Stimulated activated naive CD8-positive, alpha-beta T cell treated with anti-CD3 and anti-CD28 coated beads, Interleukin-15, Interleukin-2, amounts not matched to agents 100 U/mL and 50 U/mL, for 24 hours (primary cell): ENCODE data around the gene SCFD2.
"Not testable (repeated sequence)": the region's sequence is repeated elsewhere in the genome, so short reads cannot be mapped to it uniquely, and the experiment has no call there.

Experiments used
- ATAC-seq: fragments of 150-1000 bp; cut with Tn5 transposase; one replicate; pipeline ENCODE4 v1.10.0; 2021
- DNase-seq: peaks from one replicate; pipeline ENCODE4 v3.0.0; 2021

The SCFD2 gene

DNA sequence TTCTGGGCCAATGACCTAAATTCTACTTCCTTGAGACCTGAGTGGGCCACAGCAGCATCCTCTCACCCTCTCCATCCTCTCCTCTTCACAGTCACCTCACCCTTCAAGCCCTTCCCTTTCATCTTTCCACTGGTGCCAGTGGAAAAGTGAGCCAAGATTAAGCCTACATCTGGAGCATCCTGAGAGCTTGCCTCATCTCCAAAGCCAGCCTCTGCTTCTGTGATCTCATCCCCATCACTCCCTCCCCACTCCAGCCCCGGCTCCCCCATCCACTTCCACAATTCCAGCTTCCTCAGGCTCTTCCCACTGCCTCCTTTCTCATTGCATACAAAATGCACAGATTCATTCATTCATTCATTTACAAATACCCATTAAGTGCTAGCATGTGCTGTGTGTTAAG lies 513.8 kb downstream of the SCFD2 start:
- no peak for ATAC-seq
- no peak for DNase-seq

DNA sequence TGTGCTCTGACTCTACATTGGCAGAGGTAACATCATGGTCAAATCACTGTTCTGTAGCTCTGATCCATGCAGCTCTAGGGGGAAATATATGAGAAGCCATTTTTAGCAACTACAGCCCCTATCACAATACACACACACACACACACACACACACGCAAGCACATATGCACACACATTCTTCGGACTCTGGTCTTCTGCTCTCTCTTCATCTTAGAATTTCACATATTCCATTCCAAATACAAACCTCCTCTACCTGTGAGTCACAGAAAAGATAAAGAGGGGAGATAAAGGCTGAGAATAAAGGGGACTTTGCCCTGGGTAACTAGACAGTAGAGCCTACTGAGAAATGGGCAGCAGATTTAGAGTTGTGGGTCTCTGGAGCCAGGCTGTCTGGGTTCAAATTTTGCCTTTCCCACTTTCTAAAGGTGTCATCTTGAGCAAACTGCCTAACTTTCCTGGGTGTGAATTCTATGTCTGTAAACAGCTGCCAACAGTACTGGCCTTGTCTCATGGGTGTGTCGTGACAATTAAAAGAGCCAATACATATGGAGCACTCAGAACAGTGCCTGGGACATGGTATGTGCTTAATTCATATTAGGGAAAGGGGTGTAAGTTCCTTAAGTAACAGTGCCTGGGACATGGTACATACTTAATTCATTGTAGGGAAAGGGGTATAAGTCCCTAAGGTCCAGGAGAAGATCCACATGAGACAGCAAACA lies 515.3 kb downstream of the SCFD2 start:
- ATAC-seq (no peak), DNase-seq (no peak)

DNA sequence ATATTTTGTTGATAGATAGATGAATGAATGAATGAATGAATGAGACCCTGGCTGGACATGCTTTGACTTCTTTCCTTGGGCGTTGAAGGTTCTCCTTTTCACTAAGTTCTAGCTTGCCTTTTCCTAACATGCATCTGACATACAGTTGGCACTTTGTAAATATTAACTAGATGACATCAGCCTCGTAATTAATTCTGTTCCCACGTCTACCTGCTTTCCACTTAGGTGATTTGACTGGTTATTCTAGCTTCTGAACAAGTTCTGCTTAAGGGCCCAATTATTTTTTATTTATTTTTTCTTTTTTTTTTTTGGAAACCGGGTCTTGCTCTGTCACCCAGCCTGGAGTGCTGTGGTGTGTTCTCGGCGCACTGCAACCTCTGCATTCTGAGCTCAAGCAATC lies 517.6 kb downstream of the SCFD2 start:
- no peak for DNase-seq

DNA sequence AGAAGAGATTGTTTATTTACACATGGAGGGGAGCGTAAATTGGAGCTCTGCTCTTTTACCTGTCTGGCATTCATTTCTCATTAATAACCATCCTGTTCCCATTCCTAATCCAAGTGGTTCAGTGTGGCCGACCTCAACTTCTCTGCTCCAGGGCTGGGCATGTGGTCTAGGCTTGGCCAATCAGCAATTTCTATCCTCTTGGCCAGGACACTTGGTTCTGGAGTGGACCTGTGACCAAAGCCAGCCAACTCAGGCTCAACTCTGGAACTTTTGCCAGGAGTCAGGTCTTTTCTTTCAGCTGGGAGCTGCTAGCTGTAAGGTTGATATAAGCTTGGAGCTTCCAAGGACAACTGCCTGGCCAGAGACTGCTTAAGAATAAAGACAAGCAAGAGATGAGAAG lies 519.4 kb downstream of the SCFD2 start:
- DNase-seq (no peak), ATAC-seq (no peak)

More for the DNA sequence above, 517.6 kb downstream of the SCFD2 start:
- no peak for ATAC-seq

DNA sequence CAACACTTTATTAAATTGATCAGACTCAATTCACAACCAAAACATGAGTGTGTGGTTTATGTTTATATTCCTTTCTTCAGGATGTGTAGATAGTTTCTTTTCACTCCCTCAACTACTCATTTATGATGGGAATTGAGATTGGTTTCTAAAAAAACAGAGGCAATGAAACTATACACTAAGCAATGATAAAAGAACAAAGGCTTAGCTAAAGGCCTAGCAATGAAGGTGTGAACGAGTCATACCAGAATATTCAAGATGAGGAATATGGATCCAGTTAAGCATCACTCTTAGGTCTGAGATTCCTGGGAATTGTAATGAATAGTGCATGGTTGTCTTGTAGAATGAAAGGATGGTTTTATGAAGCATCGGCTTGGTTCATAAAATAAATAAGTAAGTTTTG lies 521.3 kb downstream of the SCFD2 start:
- ATAC-seq: no peak
- no peak for DNase-seq

DNA sequence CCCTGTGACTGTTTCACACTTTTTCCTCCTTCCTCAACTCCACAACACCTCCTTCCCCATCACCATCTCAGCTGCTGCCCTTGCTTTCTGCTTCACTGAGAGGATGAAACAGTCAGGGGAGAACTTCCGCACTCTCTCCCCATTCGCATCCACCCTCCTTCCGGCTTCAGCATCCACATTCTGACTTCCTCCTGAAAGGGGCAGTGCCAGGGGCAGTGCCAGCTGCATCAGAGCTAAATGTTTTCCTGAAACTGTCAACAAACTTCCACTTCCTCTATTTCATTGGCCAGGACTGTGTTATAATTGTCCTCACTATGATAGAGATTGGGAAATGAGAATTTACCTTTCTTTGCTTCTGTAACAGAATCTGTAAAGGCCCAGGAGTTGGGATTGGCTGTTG lies 521.9 kb downstream of the SCFD2 start:
- ATAC-seq (no peak), DNase-seq (no peak)

DNA sequence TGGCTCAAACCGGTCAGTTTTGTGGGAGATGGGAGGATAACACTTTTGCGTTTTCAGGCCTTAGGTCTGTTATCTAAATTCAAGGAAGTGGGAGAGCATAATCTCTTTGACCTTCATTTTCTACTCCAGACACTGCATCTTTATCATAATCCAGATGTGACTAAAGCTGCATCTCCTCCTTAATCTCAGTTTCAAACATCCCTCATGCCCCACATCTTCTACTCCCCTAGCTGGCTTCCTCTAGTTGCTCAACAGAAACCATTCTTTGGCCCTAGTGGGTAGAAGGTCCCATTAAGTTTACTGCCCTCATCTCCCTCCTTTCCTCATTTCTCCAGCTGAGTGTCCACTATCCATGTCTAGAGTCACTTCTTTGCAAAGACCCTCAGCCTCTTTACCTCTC lies 522.5 kb downstream of the SCFD2 start:
- DNase-seq: no peak
- ATAC-seq: no peak

DNA sequence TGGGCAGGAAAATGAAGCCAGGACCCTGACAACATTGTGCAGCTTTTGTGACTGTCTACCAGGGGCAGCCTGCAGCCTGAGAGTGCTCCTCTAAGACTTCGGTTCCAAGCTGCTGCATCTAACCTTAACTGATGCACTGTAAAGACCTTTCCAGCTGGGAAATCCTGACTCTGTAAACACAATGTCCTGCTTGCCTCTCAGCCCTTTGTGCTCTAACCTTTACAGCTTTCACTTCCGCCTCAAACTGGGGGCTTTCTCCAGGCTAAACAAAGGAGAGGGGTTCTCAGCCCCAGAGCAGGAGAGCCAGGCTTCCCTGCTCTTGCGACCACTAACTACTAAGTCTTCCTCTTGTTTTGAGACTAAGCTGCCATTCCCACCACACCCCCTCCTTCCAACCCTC lies 523.1 kb downstream of the SCFD2 start:
- DNase-seq: no peak
- ATAC-seq: no peak

DNA sequence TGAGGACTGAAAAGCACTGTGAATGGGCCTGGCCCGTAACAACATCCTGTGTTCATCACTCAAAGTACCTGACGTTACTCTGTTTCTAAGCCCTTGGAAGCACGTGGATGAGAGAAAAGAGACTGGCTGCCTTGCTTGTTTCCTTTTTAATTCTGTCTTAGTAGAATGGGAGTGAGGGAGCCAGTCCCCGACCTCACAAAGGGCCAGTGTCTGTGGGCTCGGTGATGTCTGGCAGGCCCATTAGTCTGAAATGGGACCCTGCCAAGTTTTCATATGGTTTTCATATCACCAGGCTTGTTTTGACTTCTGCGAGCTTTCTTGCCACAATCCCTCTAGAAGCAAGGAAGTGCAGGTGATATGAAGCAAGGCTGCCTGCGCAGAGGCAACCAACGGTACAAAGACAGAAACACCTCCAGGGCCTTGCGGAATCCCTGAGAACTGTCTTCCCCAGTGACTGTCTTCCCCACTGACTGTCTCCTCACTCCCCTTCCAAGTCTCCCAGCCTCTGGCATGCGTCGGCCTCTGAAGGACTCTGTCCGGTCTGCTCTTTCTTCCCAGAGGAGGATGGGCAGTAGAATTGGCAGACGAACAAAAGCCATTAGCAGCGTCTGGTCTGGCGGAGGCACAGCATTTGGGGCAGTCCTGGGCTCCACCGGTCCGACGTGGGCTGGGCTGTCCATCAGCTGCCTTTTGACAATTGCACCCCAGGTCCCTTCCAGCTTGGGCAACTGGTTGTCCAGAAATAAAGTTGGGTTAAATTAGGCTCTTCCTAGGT lies 524.0 kb downstream of the SCFD2 start:
- no peak for DNase-seq

DNA sequence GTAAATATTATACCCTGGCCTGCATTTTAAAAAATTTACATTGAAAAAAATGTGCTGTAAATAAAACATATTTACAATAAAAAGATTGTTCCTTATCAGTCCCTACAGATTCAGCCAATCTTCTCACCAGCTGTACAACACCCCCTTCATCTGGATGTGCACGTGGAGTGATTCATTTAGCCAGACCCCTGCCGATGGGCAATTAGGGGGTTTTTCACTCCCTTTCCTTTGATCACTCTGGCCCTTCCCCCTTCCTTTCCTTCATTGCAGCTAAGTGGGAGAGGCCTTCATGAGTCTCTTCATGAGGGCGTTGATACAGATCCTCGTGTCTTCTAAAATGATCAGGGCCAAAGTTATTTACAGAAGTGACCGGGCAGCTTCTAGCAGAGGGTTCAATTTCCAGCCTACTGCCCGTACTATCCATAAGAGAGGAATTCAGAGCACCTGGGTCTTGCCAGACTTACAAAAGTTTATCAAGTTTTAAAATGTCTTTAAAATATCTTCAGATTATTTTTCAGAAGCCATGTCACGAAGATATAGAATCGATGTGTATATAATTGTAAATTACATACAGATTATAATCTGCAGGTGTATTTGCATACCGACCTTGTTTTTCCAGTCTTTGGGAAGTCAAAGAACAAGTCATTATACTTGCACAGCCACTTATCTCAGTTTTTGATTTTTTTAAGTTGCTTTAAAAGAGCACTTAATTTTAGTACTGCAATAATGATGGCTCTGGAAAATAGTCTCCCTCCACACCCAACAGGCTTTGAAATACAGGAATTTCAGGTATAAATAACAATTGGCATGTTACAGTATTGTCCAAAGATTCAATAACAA lies 525.1 kb downstream of the SCFD2 start:
- DNase-seq: no peak
- no peak for ATAC-seq

More for the DNA sequence above, 524.0 kb downstream of the SCFD2 start:
- ATAC-seq: no peak

DNA sequence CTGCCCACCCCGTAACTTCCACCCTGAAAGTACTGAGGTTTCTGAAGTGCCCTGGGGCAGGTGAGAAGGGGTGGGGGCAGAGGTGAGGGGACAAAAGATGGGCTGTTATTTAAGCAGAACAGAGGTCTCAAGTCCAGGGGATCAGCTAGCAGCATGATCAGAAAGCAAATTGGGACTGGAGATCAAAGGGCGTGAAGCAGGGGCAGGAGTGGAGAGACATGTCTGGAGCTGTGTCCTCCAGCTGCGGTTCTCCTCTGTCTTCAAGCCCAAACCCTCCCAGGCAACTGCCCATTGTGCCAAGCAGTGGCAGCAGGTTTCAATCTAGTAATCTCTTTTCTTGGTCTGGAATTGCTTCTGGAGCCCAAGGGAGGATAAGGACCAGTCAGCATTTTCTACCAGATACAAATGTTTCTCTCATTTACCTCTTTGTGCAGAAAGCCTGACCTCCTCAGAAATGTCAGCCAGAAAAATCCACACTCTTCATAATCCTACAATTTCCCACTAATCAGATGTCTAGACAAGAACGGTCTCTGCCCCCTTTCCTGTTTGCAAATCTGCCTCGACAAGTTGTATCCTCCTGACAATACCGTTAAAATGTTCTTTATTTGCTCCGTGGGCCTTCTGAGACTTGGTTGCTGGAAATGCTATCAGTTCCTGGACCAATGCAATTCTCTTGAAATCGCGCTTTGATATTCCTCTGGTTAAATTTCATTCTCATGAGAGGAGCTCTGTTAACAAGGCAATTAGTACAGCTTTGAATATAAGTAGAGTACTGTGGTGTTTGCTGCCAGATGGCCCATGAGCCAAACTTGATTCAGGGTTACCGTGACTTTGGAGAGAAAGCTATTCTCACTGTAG lies 526.9 kb downstream of the SCFD2 start:
- no peak for DNase-seq

DNA sequence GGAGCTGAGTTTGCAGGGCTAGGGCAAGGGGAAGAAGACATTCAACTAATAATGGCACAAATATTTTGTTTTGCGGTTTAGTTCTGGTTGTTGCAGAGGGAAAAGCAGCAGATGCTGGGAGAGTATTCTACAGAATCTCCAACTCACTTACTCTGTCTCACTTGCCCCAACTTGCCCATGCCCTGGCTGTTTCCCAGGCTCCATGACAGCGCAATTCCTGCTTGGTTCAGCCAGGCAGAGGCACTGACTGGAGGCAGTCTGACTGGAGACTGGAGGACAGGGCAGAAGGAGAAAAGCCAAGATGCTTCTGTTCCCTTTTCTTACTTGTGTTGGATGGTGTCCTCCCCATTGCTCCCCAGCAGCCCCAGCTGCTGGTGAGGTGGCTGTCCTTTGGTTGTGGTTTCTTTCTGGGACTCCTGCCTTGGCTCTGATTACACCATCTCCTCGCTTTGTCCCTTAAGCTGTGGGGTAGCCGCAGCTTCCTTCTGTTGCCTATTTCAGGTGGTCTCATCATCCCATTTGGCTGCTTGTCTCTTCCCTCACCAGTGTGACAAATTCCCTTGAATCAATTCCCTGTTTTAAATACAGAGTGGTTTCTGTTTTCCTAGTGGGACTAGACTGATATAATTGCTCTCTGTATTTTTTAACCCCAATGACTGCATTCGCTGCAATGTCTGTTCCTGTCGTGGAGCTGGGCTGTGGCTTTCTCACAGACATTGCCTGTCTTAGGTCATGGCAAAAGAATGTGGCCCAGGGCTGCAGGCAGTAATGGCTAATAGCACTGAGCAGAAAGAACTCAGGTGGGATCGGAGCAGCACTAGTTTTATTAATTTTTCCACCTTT lies 527.9 kb downstream of the SCFD2 start:
- ATAC-seq (no peak), DNase-seq (no peak)

More for the DNA sequence above, 526.9 kb downstream of the SCFD2 start:
- no peak for ATAC-seq

DNA sequence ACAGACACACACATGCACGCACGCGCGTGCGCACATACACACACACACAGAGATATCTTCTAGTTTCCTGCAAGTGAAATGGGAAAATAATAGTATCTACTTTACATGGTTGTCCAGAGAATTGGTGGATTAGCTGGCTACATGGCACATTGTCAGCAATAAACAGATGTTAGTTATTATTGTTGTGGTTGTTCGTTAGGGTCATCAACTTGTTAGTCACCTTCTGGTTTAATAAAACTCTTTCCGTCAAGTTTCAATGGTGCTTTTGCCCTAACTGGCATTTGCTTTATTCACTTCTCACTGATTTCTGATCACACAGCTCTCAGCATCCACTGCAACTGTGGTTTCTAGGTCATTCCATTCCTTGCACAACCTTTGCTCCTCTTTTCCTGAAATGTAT lies 529.2 kb downstream of the SCFD2 start:
- DNase-seq (no peak), ATAC-seq (no peak)

DNA sequence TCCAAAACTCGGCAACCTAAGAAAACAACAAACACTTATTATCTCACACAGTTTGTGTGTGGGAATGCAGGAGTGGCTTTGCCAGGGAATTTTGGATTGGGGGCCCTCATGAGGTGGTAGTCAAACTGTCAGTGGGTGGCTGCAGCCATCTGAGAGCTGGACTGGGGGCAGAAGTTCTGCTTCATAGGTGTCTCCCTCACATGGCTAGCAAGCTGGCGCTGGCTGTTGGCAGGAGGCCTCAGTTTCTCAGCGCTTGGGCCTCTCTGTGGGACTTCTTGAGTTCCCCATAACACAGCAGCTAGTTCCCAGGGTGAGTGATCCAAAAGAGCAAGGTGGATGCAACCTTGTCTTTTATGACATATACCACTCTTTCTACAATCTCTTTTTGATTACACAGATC lies 529.7 kb downstream of the SCFD2 start:
- DNase-seq (no peak), ATAC-seq (no peak)

DNA sequence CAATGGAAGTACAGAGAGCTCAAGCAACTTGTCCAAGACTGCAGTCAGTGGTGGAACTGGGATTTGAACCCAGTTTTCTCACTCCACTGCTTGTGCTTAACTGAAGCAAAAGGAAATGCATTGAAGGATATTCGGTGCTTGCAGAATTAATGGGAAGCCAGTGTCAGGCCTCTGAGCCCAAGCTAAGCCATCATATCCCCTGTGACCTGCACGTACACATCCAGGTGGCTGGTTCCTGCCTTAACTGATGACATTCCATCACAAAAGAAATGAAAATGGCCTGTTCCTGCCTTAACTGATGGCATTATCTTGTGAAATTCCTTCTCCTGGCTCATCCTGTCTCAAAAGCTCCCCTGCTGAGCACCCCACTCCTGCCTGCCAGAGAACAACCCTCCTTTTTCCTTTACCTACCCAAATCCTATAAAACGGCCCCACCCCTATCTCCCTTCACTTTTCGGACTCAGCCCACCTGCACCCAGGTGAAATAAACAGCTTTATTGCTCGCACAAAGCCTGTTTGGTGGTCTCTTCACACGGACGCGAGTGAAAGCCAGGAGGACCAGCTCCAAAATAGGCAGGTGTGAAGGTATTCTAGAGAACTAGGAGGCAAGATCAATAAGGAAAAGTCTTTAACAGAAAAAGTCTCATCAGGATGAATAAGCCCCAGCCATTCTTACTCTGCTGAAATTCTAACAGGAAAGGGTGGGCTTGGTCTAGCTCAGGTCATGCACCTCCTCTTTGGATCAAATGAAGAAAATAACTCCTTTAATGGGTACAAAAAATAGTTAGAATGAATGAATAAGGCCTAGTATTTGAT lies 531.0 kb downstream of the SCFD2 start:
- not testable (repeated sequence) for ATAC-seq, DNase-seq

DNA sequence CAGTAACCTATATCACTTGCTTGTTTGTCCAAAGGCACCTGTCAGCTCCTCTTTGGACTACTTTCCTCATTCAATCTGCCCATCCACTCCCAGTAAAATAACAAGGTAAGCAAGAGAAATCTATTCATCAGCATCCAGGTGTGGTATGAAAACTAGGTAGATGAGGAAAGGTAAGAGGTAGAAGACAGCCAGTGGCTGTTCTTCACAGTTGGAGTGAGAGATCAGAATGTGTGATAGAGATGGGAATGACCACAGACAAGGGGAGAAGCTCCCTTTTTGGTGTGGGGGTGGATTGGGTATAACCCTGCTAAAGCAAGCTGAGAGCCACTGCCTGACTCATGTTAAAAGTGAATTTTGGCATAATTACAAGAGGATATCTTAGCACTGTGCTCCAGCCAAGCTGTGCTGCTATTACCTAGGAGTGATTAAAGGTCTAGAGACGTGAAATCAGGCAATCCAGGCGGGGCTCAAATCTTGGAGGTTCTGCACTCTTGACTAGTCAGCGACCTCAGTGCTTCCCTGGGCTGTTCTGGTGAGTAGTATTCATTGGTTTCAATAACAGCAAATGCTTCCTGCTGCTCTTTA lies 531.8 kb downstream of the SCFD2 start:
- ATAC-seq: no peak
- DNase-seq: no peak

DNA sequence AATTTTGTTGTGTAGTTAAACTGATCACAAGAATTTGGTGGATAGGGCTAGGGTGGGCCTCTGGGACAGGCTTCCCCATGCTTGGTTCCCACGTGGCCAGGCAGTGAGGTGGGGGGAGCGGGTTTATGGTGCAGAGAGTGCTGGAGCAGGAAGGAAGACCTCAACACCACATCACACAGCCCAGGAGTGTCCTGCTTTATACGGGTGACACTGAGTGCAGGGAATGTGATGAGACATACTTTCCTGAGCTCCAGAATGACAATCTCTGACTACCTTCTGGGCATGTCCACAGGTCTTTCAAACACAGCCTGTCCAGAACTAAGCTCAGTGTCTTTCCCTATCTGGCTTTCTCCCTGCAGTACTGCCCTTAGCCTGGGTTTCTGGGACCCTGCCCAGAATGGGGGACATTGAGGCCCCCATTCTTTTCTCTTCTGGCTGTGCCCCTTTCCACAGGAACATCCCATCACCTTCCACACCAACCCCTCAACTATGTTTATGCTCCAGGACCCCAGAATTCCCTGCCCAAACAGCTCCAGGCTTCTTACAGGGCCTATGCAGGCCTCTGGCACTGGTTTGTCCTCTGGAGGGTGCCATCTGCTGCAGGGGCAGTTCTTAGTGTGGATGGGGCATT lies 540.3 kb downstream of the SCFD2 start:
- no peak for ATAC-seq

DNA sequence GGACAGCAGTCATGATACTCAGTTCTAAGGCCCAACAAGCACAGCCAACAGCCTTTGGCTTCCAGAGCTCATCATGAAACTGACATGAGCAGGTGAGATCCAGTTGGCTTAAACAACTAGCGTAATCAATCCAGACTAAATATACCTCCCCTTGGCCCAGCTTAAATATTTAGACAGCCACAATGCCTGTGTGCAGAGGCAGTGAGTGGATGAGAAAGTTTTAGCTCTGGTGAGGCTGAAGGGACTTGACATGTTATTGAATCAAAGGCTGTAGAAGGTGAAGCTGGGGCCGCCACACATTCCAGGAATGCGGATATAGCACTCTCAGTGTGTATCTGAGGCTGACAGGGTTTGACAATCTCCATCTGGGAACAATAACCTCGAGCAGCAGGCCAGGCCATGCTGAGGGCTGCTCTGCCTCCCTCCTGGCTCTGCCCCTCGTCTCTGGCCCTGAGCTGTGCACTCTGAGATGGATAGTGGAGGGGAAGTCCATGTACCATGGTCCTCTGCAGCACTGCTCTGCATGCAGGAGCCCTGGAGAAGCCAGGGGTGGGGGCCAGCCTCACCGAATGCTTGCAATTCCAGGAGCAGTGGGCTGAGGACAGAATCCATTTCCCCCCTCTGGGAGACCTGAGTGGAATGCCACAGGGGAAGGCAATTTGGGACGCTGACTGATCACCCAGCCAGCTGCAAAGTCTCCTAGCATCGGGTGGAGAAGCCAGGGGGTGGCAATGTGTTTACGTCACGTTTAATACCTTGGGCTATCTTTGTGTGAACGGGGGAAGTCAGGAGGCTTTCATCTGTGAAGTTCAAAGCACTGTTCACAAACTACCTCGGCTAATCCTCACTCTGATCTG lies 541.0 kb downstream of the SCFD2 start:
- ATAC-seq (no peak), DNase-seq (no peak)

More for the DNA sequence above, 540.3 kb downstream of the SCFD2 start:
- no peak for DNase-seq
